GM12873 (cell line): ENCODE measurements around the gene UMPS.

Experiments
- TF ChIP-seq, protein P1 (sequence below): IDR thresholded peaks from 2 replicates; pipeline ENCODE4 v1.5.1; 2012; ENCODE audit warnings: low read depth, mild to moderate bottlenecking, moderate library complexity, low read length, control low read depth; ENCODE audit not compliant: insufficient read depth; ENCODE audit errors: missing control alignments

Gene UMPS

DNA sequence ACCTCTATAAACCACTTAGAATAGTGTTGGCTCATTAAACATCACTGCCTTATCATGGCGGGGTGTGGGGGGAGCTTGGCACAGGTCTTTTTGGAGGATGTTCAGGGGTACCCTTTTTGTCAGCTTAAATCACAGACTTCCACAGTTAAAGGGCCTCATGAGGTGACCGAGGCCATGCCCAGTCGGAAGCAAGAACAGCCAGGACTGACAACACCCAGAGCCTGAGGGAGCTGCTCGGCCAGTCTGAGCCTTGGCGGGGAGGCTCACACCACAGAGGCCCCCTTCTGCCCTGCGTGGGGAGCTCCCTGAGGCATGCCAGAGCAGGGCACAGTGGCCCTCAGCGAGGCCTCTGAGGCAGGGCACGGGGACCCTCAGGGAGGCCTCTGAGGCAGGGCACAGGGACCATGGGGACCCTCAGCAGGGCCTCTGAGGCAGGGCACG lies 49.5 kb downstream of the UMPS start:
- TF ChIP-seq, protein P1, sequence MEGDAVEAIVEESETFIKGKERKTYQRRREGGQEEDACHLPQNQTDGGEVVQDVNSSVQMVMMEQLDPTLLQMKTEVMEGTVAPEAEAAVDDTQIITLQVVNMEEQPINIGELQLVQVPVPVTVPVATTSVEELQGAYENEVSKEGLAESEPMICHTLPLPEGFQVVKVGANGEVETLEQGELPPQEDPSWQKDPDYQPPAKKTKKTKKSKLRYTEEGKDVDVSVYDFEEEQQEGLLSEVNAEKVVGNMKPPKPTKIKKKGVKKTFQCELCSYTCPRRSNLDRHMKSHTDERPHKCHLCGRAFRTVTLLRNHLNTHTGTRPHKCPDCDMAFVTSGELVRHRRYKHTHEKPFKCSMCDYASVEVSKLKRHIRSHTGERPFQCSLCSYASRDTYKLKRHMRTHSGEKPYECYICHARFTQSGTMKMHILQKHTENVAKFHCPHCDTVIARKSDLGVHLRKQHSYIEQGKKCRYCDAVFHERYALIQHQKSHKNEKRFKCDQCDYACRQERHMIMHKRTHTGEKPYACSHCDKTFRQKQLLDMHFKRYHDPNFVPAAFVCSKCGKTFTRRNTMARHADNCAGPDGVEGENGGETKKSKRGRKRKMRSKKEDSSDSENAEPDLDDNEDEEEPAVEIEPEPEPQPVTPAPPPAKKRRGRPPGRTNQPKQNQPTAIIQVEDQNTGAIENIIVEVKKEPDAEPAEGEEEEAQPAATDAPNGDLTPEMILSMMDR = no peak

DNA sequence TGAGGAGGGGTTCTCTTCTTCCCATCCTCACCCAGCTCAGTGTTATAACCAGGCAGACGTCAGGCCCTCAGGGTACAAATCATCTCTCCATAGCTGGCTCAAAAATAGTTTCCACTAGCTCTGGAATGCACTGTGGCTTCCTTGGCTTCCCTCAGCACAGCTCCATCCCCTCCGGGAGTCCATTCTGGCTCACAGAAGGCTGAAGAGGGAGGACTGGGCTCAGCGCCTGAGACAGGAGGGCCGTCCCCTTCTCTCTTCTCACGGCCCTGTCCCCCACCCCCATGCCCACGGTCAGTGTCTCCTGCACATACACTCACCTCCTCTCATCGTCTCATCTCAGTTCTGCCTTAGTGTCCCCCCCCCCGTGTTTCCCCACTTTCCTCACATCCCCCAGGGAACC lies 50.1 kb downstream of the UMPS start:
- TF ChIP-seq, protein P1 = no peak

DNA sequence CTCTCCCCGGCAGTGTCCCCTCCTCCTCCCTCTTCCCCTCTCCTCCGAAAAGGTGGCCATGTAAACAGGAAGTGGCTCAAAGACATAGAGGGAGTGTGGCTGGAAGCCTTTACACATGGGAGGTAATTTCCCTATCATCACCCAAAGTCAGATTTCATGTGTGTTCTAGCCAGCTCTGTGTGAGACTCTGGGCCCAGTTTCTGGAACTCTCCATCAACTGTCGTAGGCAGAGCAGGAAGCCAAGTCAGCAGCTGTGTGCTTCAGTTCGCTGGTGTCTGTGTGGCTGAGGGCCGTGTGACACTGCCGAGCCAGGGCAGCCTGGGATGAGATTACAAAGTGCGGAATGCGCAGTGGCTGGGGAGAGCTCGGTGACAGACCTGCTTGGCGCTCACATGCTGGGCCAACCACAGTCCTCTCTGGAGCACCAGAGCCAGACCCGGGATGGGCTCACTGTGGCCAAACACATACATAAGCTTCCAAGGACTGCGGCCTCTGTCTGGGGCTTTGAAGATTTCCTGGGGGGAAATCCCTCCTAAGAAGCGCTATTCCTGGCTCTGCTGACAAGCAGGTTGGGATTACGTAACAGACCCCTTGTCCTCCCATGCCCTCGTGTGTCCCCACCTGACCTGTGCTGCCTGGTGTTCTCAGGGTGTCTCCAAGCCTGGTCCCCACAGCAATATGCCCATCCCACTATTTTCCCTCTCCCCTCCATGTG lies 50.7 kb downstream of the UMPS start:
- TF ChIP-seq, protein P1 = no peak

DNA sequence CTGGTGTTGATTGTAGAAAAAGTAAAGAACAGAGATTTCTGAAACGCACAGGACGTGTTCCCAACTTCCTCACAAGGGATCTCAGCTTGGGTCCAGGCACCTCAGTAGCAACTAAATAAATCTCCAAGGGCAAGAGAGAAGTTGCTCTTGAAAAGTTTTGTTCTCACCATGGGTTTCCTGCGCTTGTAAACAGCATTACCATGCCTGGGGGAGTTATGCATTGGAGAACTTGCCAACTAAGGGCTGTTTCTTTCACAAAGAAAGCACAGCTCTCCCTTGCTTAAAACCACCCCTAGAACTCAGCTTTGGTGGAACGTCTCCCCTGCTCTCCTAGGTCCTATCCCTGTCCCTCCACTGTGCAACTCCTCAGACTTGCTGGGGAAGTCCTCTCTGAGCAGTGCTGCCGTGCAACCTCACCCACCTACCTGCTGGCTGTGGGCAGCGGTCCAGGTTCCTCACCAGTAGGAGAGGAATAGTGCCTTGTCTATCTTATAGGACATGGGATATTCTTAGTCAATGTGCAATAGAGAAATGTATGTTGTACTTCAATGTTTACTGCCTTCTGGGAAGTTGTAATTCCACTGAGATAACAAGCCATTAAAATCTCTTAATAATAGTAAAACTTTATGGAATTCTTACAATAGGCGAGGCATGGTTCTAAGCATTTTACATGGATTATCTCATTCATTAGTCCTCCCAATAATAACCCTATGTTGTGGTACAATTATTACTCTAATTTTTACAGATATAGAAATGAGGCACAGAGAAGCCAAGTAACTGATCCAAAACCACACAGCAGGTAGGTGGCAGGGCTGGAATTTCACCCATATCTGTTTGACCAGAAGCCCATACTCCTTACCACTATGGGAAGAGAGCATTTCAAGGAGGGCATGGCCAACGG lies 51.5 kb downstream of the UMPS start:
- TF ChIP-seq, protein P1 = no peak

DNA sequence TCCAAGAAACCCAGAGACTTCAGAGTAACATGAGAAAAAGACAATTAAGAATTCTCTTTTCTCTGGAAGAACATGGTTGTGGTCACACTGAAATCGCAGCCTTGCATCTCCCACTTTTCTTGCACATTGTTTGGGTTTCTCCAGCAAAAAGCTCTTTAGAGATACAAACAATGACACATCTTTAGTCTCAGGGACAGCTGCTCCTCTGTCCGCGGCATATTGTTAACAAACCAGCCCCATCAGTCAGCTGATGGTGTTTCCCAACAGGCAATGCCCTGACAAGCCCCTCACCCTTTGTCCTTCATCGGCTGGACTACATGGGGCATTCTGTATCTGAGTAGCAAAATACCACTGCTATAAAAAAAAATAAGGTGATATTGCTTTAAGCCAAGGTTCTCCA lies 53.4 kb downstream of the UMPS start:
- TF ChIP-seq, protein P1 = no peak

DNA sequence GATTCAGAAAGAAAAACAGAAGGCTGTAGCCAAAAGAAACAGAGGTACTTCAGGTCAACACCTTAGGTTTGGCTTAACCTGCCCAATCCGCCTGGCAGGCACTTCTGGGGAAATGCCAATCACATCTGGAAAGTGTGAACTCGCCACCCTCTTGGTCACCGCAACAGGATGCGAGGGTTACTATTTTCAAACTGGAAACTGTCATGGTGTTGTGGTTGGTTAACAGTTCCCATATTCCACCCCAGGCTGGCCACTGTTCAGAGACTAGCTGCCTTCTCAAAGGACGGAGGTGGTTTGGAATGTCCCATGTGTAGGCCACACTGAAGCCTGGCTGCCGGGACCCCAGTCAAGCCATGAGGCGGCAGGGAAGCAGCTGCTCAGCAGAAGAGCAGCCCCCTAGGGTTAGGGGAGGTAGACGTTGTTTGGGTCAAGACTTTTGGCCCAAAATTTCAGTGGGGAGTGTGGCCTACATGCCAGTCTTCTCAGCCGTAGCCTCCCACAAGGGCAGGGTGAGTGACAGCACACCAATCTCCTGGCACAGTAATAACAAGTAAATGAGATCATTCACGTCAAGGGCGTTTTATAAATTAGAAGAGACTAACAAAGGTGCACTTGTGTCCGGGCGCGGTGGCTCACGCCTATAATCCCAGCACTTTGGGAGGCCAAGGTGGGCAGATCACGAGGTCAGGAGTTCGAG lies 54.6 kb downstream of the UMPS start:
- TF ChIP-seq, protein P1 = no peak

DNA sequence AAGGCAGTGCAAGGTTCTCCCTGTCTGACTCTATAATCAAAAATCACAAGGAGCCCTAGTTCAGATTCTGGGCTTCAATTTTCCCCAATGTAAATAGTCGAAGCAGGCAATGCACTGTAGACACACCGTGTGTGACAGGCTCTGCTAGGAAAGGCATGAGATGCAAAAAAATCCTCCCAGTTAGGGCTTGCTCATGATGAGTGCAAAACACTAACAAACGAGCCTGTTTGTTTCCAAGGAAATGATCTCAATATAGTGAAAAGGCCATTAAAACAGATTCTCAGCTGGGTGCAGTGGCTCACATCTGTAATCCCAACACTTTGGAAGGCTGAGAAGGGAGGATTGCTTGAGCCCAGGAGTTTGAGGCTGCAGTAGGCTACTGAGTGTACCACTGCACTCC lies 55.7 kb downstream of the UMPS start:
- TF ChIP-seq, protein P1 = no peak
